ENCODE data around the gene ZNF511.

DNA sequence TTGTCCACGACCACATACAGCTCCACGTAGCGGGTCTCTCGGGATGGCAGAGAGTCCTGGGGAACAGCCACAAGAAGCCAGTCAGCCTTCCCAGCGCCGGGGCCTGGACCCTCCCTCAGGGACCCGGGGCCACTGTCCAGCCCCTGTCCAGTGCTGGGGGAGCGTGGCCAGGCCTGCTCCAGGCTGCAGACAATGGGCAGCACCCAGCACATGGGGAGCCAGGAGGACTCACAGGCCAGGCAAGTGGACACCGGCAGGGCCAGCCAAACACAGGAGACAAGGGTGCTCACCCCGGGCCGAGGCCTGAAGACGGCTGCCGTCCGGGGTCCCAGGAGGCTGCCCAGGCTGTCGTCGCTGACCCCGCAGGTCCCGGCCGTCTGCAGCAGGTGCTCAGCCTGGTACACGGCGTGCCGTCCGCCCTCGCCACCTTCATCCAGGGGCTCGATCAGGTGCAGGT is 35.7 kb upstream of the ZNF511 start:
- TF ChIP-seq, protein P1, sequence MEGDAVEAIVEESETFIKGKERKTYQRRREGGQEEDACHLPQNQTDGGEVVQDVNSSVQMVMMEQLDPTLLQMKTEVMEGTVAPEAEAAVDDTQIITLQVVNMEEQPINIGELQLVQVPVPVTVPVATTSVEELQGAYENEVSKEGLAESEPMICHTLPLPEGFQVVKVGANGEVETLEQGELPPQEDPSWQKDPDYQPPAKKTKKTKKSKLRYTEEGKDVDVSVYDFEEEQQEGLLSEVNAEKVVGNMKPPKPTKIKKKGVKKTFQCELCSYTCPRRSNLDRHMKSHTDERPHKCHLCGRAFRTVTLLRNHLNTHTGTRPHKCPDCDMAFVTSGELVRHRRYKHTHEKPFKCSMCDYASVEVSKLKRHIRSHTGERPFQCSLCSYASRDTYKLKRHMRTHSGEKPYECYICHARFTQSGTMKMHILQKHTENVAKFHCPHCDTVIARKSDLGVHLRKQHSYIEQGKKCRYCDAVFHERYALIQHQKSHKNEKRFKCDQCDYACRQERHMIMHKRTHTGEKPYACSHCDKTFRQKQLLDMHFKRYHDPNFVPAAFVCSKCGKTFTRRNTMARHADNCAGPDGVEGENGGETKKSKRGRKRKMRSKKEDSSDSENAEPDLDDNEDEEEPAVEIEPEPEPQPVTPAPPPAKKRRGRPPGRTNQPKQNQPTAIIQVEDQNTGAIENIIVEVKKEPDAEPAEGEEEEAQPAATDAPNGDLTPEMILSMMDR (IDR thresholded peaks at IDR 0.05; ENCODE audit: low read depth, low read length, poor library complexity, severe bottlenecking), result no peak
- TF ChIP-seq EZH2phosphoT487 (IDR thresholded peaks at IDR 0.05; ENCODE audit: borderline replicate concordance, low read length), result no peak

Data from DOHH2 (cell line).